ENCODE measurements around the gene GAS2L2. TPM values are rescaled to one million over a fixed set of nuclear protein-coding genes. Genes with fewer than 3 reads are reported as not detected.

The GAS2L2 gene
- total RNA-seq, 1 experiment from 2014 or later = 0.15 TPM

DNA sequence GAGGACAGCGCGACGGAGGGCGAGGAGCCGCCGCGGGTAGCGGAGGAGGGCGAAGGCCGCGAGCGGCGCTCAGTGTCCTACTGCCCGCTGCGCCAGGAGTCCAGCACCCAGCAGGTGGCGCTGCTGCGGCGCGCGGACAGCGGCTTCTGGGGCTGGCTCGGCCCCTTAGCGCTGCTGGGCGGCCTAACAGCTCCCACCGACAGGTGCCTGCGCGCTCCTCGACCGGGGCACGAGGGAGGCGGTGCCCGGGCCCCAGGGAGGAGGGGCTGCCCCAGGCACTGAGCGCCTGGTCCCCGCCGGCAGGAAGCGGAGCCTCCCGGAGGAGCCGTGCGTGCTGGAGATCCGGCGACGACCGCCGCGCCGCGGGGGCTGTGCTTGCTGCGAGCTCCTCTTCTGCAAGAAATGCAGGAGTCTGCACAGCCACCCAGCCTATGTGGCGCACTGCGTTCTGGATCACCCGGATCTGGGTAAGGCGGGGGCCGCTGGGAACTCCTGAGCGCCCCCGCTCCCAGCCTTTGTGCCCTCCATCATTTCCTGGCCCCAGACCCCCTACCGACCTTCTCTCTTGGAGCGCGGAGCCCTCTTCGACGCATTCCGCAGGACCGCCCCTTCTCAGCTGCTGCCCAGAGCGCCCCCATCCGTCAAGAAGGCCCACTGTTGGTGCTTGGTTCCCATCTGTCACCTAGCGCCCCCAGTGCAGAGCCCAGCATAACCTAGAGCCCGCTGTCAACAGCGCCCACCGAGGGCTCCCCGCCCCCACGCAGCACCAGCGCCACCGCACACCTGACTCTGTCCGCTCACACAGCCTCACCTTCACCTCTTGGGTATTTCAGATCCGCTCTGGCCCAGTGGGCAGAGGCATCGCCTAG, 11.3 kb upstream of the GAS2L2 start (continued):
- TF ChIP-seq TCF7 (CRISPR knock-in tag; IDR thresholded peaks at IDR 0.05; ENCODE audit: low read depth) (no peak), NFYB (CRISPR knock-in tag; conservative IDR thresholded peaks at IDR 0.05; ENCODE audit: low read depth) (no peak), ZNF232 (CRISPR knock-in tag; IDR thresholded peaks at IDR 0.05) (peak; percentile 65), AFF4 (CRISPR knock-in tag; IDR thresholded peaks at IDR 0.05; ENCODE audit: borderline replicate concordance) (no peak), SMAD4 (CRISPR knock-in tag; IDR thresholded peaks at IDR 0.05) (0 out of 2 replicates have a peak, but pooled peaks have one; percentile 54), TP53 (CRISPR knock-in tag; IDR thresholded peaks at IDR 0.05) (no peak), MYBL2 (CRISPR knock-in tag; IDR thresholded peaks at IDR 0.05) (peak; percentile 88), HMGA2 (CRISPR knock-in tag; IDR thresholded peaks at IDR 0.05) (no peak), ETV6 (CRISPR knock-in tag; IDR thresholded peaks at IDR 0.05) (peak; percentile 44; the same call in 1 of the 2 replicates), ELF4 (CRISPR knock-in tag; IDR thresholded peaks at IDR 0.05; ENCODE audit: low read depth) (no peak), NFE2L1 (CRISPR knock-in tag; IDR thresholded peaks at IDR 0.05) (peak; percentile 66; the same call in 1 of the 2 replicates), ZNF671 (CRISPR knock-in tag; IDR thresholded peaks at IDR 0.05) (no peak), TEAD4 (CRISPR knock-in tag; IDR thresholded peaks at IDR 0.05) (0 out of 2 replicates have a peak, but pooled peaks have one; percentile 76), NFATC4 (CRISPR knock-in tag; IDR thresholded peaks at IDR 0.05) (no peak), FOXP1 (CRISPR knock-in tag; IDR thresholded peaks at IDR 0.05; ENCODE audit: borderline replicate concordance) (peak; percentile 79), NR1H2 (CRISPR knock-in tag; IDR thresholded peaks at IDR 0.05) (no peak), JUN (CRISPR knock-in tag; IDR thresholded peaks at IDR 0.05) (no peak), MXD4 (CRISPR knock-in tag; IDR thresholded peaks at IDR 0.05; ENCODE audit: borderline replicate concordance) (no peak), CREB1 (CRISPR knock-in tag; IDR thresholded peaks at IDR 0.05) (no peak), CREM (CRISPR knock-in tag; IDR thresholded peaks at IDR 0.05) (no peak), IRF2 (CRISPR knock-in tag; IDR thresholded peaks at IDR 0.05; ENCODE audit: borderline replicate concordance, low read depth) (no peak), RELA (CRISPR knock-in tag; IDR thresholded peaks at IDR 0.05; ENCODE audit: borderline replicate concordance) (no peak), JAZF1 (CRISPR knock-in tag; IDR thresholded peaks at IDR 0.05) (no peak), E2F4 (CRISPR knock-in tag; IDR thresholded peaks at IDR 0.05; ENCODE audit: borderline replicate concordance, low read depth) (peak; percentile 61; the same call in 1 of the 2 replicates), FOXK1 (CRISPR knock-in tag; IDR thresholded peaks at IDR 0.05) (peak; percentile 37), ESRRA (CRISPR knock-in tag; IDR thresholded peaks at IDR 0.05; ENCODE audit: borderline replicate concordance) (no peak), ZBTB43 (CRISPR knock-in tag; IDR thresholded peaks at IDR 0.05) (no peak; the same call in 1 of the 2 replicates)
- TF ChIP-seq, protein P1, sequence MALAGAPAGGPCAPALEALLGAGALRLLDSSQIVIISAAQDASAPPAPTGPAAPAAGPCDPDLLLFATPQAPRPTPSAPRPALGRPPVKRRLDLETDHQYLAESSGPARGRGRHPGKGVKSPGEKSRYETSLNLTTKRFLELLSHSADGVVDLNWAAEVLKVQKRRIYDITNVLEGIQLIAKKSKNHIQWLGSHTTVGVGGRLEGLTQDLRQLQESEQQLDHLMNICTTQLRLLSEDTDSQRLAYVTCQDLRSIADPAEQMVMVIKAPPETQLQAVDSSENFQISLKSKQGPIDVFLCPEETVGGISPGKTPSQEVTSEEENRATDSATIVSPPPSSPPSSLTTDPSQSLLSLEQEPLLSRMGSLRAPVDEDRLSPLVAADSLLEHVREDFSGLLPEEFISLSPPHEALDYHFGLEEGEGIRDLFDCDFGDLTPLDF (CRISPR knock-in tag; IDR thresholded peaks at IDR 0.05) = peak; percentile 53; the same call in 1 of the 2 replicates
- TF ChIP-seq, protein P2, sequence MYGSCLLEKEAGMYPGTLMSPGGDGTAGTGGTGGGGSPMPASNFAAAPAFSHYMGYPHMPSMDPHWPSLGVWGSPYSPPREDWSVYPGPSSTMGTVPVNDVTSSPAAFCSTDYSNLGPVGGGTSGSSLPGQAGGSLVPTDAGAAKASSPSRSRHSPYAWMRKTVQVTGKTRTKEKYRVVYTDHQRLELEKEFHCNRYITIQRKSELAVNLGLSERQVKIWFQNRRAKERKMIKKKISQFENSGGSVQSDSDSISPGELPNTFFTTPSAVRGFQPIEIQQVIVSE (CRISPR knock-in tag; IDR thresholded peaks at IDR 0.05; ENCODE audit: borderline replicate concordance) = no peak
- TF ChIP-seq, protein P3, sequence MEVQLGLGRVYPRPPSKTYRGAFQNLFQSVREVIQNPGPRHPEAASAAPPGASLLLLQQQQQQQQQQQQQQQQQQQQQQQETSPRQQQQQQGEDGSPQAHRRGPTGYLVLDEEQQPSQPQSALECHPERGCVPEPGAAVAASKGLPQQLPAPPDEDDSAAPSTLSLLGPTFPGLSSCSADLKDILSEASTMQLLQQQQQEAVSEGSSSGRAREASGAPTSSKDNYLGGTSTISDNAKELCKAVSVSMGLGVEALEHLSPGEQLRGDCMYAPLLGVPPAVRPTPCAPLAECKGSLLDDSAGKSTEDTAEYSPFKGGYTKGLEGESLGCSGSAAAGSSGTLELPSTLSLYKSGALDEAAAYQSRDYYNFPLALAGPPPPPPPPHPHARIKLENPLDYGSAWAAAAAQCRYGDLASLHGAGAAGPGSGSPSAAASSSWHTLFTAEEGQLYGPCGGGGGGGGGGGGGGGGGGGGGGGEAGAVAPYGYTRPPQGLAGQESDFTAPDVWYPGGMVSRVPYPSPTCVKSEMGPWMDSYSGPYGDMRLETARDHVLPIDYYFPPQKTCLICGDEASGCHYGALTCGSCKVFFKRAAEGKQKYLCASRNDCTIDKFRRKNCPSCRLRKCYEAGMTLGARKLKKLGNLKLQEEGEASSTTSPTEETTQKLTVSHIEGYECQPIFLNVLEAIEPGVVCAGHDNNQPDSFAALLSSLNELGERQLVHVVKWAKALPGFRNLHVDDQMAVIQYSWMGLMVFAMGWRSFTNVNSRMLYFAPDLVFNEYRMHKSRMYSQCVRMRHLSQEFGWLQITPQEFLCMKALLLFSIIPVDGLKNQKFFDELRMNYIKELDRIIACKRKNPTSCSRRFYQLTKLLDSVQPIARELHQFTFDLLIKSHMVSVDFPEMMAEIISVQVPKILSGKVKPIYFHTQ (CRISPR knock-in tag; IDR thresholded peaks at IDR 0.05) = no peak
